GM08714 (cell line): ENCODE results near the gene DUSP11.
A peak's percentile ranks its signal among the peaks of the same experiment; 100 is the strongest.
"Not testable (repeated sequence)": the region's sequence is repeated elsewhere in the genome, so short reads cannot be mapped to it uniquely, and the experiment has no call there.

Experiments used
- H3K4me3 ChIP-seq: fragments of 200-500 bp; sonication (Bioruptor generic); 2 replicates; pipeline ENCODE4 v1.5.1; 2014; ENCODE audit warnings: mild to moderate bottlenecking, low read length, inconsistent platforms
- ZNF274 ChIP-seq: IDR thresholded peaks from 2 replicates; pipeline ENCODE4 v1.6.1; 2012; ENCODE audit warnings: mild to moderate bottlenecking, low read depth, low read length

DUSP11 gene

DNA sequence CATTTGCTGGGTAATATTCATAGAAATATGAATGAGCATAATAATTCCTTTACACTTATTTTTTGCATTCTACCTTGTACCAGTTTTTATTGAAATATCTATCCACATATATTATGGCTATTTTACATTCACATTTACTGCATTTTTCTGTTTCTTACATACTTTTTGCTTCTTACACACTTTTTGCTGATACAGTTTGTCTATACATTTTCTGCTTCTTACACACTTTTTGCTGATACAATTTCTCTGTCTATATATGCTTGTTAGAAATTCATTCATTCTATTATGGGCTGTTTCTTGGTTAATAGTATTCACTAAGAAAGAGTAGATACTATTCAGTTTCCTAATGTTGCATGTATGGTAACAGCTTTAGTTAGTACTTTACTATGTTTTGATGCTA is 32.0 kb upstream of the DUSP11 start:
- no peak overlapping the region for H3K4me3 ChIP-seq
- TF ChIP-seq ZNF274, result no peak

DNA sequence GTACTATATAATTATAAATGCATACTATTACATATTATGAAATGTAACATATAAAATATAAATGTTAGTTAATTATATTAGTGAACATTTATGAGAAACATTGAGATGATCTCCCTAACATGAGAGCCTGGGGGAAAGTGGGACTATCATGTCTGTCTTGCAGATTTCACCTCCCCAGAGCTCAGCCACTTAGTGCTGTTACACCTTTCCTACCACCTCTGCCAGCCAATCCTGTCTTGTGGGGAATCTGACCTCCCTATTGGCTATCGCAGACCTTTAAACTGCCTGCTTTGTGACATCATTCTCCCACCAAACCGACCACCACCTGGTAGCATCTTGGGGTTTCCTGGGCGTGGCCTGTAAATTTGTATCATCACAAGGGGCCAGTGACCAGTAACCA is 4.0 kb upstream of the DUSP11 start, which contains the start of gene C2orf78:
TSS of gene C2orf78 (plus strand) at position 301 of the 400 bp plus-strand sequence. CDS start 127 bp downstream, outside the sequence.
- not testable (repeated sequence) for H3K4me3 ChIP-seq

DNA sequence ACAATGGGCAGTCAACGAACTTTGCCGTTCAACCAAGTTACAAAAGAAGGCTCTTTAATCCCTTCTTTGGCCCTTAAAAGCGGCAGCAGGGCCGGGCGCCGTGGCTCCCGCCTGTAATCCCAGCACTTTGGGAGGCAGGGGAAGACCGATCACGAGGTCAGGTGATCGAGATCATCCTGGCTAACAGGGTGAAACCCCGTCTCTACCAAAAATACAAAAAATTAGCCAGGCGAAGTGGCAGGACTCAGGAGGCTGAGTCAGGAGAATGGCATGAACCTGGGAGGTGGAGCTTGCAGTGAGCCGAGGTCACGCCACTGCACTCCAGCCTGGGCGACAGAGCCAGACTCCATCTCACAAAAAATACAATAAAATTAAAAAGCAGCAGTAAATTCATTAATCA is 3.5 kb upstream of the DUSP11 start:
- H3K4me3 ChIP-seq, result not testable (repeated sequence)

DNA sequence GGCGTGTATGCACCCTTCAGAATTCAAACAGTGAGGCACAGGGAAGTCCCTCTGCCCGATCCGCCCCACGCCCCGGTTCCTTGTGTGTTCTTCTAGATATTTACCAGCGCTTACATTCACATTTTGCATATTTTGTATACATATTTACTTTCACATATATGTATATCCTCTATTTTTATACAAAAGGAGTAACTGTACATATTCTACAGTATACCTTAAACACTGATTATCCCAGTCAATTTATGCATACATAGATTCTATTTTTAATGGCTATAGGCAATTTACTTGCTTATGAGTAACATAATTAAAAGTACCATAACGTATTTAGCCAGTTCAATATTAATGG is 307 bp upstream of the DUSP11 start:
- TF ChIP-seq ZNF274, result no peak
- H3K4me3 ChIP-seq, result no peak overlapping the region

- peak overlapping the region; percentile 91 for H3K4me3 ChIP-seq
Observed at GRCh38 chr2:73778867-73779466, 936 bp downstream of the DUSP11 start.

- no peak for TF ChIP-seq ZNF274
Observed at GRCh38 chr2:73776869-73777519, 2.9 kb downstream of the DUSP11 start.

GRCh38 chr2:73776381-73776780 is 3.5 kb downstream of the DUSP11 start:
- no peak for TF ChIP-seq ZNF274
- no peak overlapping the region for H3K4me3 ChIP-seq

More at GRCh38 chr2:73776869-73777519, 2.9 kb downstream of the DUSP11 start:
- no peak overlapping the region for H3K4me3 ChIP-seq

DNA sequence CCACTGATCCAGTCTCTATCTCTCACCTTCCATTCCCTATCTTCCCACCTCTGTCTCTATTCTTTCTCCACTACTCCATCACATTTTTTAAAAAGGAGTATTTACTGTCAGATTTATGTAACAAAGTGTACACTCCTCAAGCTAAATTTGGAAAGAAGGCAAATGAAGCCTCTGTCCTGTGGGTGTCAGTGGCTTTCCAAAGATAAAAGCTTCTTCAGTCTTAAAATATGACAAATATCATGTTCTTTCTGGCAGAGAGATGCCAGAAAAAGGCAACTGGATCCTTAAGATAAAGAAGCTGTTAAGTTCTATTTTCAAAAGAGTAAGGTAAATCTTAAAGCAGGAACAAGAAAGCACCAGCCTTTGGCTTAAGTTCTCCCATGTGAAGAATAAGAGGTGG is 7.1 kb downstream of the DUSP11 start:
- TF ChIP-seq ZNF274, result no peak
- H3K4me3 ChIP-seq, result no peak overlapping the region

DNA sequence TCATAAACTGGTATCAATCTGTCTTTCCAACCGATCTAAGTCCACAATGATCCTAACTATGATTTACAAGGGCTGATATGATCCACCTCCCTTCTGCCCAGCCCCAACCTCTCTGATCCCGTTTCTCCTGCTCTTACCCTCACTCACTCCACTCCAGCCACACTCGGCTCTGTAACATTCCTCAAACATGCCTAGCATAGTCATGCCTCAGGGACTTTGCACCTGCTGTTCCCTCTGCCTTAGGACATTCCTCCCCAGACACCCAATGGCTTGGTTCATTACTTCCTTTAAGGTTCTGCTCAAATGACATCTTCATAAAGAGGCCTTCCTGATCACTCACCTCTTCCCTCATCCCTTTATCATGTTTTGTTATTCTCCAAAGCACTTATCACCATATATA is 9.2 kb downstream of the DUSP11 start:
- no peak overlapping the region for H3K4me3 ChIP-seq
- TF ChIP-seq ZNF274, result no peak

GRCh38 chr2:73766994-73767393 is 12.9 kb downstream of the DUSP11 start:
- TF ChIP-seq ZNF274, result no peak
- no peak overlapping the region for H3K4me3 ChIP-seq

DNA sequence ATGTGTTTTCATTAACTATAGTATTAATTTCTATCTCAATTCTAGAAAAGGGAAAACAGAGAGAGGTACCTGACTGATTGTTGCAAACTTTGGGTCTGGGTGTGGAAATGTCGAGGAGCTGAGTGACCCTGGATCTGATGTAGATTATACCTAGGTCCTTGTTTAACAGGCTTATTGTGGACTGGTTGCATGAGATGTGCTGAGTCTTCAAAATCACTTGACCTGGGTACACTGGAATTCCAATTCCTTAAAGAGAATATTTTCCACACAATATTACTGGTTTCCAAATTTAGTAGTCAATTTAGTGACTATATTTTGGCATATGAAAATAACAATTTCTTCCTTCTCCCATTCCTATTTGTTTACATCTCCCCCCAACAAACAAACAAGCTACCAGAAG is 13.6 kb downstream of the DUSP11 start:
- no peak for TF ChIP-seq ZNF274
- H3K4me3 ChIP-seq, result no peak overlapping the region

- no peak for TF ChIP-seq ZNF274
- no peak overlapping the region for H3K4me3 ChIP-seq
Observed at GRCh38 chr2:73764945-73765344, 15.0 kb downstream of the DUSP11 start.

GRCh38 chr2:73762571-73762970 is 17.3 kb downstream of the DUSP11 start:
- H3K4me3 ChIP-seq, result no peak overlapping the region
- no peak for TF ChIP-seq ZNF274

DNA sequence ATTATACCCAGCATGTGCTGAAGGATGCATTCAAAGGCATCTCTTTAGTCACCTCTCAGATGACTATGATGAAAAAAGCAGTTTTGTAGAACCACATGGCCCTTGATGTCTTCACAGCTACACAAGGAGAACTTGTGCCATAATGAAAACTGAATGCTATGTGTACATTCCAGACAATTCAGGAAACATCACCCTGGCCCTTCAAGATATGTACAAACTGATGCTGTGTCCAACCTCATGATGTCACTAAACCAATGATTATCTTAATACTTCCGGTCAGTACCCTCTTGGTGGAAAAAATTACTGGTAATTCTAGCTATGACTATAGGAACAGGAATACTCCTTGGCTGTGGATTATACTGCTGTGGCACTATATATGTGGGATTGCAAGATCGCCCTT is 20.0 kb downstream of the DUSP11 start:
- H3K4me3 ChIP-seq, result no peak overlapping the region
- TF ChIP-seq ZNF274, result no peak

- TF ChIP-seq ZNF274, result no peak
- H3K4me3 ChIP-seq, result no peak overlapping the region
Observed at GRCh38 chr2:73759285-73759764, 20.6 kb downstream of the DUSP11 start.

GRCh38 chr2:73754332-73754731 is 25.6 kb downstream of the DUSP11 start:
- H3K4me3 ChIP-seq, result not testable (repeated sequence)

DNA sequence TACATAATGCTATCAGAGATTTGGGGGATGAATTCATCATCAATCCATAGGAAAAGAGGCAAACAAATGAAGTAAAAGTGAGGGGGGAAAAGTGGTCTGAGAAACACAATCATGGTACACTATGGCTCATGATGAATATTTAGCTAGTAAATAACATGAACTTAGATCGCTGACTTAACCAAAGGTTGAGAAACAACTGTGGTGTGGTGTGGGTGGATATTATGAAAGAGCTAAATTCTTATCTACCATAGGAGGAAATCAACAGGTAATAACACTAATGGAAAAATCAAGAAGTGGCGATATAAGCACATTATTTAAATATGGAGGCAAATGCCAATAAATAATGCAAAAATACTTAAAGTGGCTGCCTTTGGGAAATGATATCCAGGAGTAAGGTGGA is 30.6 kb downstream of the DUSP11 start:
- TF ChIP-seq ZNF274, result no peak
- H3K4me3 ChIP-seq, result no peak overlapping the region
